ENCODE measurements around the gene WNT5A. TPM values are rescaled to one million over a fixed set of nuclear protein-coding genes. Genes with fewer than 3 reads are reported as not detected.

WNT5A gene
- polyA plus RNA-seq, 10 donors = 11.4 to 23.0 (median 15.0) TPM

DNA sequence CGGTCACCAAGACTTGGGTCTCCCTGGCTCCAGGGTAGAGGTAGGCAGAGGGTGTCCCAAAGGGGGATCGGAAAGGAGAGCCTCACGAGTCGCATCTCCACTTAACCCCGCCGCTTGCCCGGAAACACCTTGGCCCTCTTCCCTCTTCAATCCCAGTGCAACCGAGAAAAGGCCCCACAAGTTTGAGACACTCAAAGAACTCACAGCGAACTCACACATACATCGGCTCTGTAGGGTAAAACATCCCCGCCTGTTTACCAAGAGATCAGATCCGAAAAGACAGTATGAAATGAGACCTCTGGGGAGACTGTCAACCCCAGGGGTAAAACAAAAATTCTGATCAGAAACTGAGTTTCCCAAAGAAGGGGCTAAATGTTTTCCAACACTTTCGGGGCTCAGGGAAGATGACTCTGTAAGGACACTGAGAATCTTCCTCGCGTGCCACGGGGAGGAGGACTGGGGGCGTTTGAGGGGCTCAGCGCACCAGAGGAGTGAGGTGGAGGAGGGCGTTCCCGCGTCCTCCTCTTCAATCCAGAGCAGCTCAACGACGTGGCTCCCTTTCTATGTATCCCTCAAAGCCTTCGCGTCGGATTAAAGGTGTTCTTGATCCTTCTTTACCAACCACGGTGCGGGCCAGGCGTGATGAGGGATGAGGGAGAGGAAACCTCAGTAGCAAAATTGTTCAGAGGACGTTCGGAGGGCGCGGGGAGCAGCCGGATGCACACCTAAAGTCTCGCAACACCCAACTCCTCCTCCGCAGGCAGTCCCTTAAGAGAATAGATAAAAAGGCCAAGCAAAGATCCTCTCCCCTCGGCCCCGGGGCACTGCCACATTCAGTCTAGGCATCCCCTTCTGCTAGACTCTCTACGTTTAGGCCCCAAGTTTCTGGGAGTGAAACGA lies 3.7 kb downstream of the WNT5A start:
- peak; percentile 20 to 59 (median 31) for DNase-seq

DNA sequence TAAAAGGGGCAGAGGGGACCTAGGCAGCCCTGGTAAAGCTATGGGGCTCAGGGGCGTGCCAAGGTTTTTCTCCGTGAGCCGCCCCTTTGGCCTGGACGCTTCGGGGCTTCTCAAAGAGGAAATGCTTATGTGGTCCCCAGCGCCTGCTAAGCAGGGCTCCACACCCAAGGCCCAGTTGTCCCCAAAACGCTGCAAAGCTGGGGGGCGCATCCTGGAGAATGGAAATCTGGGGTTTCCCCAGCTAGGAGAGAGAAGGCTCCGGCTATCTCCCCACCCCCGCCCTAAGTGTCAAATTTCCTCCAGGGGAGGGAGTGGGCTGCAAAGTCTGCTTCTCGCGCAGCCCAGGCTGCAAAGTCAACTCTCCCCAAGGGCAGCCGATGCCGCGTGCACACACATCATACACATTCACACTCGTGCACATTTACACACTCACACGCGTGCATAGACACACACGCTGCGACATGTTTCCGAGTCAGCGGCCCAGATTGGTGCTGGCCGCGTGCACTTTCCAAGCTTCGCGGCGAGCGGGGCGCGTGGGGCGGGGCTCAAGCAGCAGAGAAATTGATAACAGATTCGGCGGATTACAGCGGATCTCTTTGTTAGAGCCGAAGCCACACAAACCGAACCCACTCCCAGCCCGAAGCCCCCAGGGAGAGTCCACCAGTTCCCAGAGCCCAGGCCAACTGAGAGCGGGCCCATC lies 4.5 kb downstream of the WNT5A start:
- DNase-seq = peak; percentile 69 to 92 (median 69)

DNA sequence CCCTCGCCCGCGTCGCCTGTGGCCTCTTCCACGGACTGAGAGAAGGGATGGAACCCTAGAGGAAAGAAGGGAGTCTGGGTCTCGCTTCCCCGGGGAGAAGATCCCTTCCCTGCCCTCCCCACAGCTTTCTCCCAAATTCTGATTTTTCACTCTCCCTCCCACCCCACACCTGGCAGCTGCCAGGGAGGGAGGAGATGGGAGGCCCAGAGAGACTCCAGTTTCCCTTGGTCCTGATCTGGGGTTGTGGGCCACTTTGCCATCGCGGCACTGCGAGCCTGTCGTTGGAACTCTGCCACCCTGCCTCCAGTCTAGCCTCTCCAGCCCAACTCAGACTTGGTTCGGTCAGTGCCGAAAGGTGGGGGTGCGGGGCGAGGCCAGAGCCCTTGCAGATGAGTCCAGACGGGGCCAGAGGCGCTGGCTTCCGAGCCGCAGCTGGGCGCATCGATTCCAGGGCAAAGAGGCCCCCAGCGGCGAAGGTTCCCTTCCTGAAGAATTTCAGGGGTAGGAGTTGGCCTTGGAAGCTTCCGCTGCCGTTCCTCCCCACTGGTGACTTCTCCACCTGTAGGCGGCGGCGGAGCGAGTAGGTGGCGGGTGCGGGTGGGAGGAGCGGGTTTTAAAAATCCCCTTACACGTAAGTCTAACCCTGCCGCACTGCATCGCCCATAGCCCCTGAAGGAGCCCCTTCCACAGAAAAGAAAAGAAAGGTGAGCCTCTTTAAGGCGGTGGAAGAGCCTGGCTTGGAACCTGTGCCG lies 5.2 kb downstream of the WNT5A start:
- peak; percentile 30 to 73 (median 41) for DNase-seq

DNA sequence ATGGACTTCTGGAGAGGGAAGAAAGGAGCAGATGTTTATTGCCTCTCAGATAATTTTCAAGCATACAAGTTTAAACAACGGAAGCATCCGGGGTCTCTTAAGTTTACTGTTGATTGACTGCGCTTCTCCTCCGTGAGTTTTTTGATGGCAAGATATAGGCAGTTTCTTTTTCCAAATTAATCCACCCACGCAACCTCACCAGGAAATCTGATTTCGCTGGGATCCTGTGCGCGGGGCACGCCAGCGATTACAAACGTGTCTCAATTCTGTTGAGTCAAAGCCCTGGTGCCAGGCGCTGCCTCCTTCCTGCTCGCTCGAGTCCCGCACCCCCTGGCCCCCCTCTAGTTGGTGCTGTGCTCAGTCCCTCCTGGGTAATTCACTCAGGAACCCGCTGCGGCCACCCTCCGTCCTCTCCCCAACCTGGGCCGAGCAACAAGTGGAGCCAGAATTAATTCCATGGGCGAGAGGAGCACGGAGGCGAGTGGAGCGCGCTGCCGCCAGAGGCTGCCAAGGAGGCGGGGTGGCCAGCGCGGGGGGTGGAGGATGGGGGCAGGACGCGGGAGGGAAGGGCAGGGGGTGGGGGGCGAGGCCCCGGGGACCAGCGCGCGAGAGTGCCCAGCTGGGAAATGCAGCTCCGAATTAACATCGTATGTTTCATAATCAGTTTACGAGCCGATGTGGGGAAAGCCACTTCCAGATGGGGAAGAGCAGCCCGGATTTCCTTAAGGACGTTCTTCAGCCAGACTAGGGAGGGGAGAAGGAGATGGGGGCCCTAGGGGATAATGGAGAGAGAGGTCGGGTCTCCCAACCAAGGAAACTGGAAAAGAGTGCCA lies 6.0 kb downstream of the WNT5A start:
- DNase-seq = peak; percentile 23 to 66 (median 34)

DNA sequence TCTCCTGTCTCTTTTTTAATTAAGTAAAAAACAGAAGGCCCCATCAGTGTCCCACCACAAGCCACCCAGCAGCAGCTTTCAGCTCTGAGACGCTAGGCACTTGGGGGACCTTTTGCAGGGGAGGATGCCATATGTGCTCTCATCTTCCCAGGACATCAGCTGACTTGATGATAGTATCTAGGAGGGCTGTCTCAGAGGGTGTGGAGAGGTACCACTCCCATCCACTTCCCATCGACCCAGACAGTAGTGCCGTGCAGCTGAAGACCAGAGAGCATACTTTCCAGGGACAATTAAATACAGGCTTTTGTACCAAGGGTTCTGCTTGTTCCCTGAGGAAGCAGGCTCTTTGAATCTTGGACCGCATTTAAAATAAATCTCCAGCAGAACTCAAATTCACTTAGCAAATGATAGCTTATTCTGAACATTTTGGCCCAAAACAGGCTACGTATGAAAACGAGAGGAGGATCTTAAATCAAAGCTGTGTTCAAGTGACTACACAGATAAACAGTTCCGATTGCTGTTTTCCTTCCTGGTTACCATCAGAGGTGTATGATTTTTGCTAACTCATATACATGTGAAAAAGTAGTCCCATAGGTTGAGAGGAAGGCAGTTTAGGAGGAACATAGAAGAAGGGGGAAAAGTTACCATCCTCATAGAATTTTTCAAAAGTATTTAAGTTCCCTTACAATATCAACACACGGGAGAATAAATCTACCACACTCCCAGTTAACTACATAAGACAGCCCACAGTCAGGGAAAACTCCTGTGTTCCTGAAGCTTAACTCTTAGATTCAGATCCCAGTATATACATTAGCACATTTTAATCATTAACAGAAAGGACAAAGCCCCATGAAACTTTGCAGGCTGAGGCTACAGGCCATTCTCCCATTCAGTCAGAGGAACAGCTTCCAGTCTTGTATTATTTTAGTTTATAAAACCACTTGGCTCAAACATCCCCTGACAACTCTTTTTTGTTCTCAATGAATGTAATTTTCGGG lies 9.5 kb downstream of the WNT5A start:
- DNase-seq = no peak

DNA sequence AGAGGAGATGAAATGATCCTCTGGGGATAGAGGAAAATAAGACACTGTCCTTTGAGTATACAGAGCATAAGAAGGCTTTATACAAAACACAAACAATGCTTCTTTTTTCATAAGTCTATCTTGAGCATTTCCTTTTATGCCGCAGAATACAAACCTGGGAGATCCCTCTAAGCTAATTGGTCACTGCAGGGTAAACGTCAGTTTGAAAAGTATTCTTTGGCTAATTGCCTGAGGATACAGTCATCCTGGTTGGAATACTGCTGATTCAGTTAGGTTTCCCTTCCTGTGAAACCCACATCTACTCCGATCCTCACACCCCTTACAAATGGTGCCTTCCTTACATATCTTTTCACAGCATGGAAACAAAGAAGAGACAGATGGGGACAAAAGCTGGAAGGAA lies 10.6 kb downstream of the WNT5A start:
- peak in 1 of 3 donors; percentile 82 for DNase-seq

DNA sequence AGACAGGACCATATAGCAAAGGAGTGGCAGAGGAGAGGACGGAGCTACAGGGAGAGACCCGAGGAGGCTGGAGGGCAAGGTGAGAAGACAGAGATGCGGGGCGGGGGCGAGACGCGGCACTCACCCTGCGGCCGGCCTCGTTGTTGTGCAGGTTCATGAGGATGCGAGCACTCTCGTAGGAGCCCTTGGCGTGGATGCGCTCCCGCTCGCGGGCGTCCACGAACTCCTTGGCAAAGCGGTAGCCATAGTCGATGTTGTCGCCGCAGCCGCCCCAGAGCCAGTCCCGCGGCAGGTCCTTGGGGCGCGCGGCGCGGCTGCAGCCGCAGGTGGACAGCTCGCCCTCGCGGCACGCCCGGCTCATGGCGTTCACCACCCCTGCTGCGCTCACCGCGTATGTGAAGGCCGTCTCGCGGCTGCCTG lies 12.9 kb downstream of the WNT5A start:
- no peak for DNase-seq

DNA sequence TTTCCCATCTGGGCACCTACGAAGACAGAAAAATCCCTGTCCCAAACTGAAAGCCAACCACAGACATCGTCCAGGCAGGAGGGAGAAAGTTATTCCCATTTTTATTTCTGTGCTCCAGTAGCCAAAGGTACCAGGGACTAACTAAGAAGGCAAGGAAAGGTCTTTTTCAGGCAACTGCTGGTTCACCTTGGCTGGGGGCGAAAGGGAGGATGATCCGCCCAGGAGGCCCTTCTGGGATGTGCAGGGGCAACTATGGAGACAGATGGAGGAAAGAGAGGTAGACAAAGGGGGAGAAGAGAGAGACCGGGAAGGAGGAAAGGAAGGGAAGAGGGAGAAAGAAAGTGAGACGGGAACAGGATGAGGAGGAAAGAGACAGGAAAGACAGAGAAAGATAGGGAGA lies 13.3 kb downstream of the WNT5A start:
- no peak for DNase-seq

DNA sequence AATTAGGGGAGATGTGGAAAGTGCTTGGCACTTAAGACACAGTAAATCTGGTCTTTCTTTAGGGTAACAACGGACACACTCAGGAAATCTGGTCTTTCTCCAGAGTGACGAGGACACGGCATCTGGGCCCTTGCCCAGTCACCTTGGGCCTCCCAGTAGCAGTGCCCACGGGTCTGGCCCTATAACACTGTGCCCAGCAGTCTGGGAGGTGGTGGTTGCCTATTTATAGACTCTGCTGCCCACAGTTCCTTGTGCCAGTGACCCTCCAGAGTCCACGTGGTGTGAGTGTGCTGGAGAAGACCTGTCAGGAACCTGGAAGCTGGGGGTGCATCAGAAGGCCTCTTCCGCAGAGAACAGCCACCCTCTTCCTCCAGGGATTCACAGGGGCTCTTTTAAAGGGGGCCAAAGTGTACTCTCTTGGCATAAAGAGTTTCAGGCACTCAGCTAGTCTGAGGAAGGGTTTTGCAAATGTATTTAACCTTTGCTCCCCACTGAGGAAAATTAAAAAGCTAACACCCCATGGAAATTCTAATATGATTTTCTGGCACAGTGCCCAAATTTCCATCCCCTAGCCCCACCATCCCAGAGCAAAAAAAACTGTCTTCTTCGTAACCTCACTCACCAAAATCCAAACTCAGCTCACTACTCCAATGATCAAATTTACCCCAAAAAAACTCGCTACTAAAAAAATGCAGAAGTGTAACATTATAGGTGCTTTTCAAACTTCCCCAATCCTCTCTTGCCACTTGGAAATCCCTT lies 15.4 kb downstream of the WNT5A start:
- no peak for DNase-seq

DNA sequence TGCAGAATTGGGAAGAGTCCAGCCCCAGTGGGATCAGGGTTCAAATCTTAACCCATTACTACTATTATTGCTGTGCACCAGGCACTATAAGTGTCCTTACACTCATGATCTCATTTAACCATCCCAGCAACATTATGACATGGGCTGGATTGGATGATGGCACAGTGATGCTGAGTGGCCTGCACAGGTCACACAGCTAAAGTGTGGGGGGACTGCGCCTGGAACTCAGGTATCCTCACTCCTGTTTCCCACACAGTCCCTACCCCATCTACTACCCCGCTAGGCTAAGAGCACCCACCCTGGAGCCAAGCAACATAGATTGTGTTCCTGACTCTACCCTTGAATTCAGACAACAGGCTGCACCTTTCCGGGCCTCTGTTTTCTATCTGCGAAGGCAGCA lies 16.0 kb downstream of the WNT5A start:
- no peak for DNase-seq

DNA sequence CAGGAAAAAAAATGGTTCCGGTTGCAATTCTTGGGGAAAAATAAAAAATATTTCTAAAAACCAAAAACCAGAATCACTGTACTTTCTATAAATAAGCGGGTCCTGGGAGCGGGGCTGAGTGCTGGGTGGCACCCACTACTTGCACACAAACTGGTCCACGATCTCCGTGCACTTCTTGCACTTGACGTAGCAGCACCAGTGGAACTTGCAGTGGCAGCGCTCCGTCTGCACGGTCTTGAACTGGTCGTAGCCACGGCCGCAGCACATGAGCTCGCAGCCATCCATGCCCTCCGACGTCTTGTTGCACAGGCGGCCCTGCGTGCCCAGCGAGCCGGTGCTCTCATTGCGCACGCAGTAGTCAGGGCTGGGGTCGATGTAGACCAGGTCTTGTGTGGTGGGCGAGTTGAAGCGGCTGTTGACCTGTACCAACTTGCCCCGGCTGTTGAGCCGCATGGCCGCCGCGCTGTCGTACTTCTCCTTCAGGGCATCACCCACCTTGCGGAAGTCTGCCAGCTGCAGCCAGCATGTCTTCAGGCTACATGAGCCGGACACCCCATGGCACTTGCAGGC lies 17.1 kb downstream of the WNT5A start:
- no peak for DNase-seq

DNA sequence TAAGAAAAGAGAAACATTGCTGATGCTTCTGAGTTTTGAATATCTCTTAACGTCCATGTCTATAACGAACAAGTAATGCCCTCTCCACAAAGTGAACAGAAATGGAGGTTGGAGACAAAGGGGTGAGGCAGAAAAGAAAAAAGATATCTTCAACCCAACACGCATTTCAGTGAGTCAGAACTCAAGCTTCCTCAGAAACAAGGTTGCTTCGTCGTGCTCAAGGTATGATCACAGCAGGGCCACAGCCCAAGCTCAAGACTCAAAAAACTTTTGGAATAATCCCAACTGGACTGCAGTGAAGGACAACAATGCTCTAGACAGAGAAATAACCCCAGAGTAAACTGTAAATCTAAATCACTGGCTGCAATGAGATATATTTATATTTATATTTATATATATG lies 18.9 kb downstream of the WNT5A start:
- DNase-seq = peak in 1 of 3 donors; percentile 43

DNA sequence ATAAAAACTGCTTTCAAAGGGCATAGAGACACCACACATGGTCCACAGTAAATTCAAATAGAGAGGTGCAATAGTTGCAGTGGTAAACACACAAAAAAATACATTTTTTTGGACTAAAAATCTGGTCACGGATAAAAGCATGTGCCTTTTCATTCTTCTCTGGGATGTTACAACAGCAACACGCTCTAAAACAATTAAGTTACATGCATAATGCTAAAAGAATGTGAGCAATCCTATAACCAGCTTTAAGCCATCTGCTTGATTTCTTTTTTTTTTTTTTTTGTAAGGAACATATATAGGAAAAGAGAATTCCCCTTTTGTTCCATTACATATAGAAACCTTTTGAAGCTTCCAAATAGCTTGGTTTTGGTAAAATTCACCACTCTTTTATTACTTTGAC lies 20.0 kb downstream of the WNT5A start:
- DNase-seq = peak in 2 of 3 donors; percentile 42 to 65

DNA sequence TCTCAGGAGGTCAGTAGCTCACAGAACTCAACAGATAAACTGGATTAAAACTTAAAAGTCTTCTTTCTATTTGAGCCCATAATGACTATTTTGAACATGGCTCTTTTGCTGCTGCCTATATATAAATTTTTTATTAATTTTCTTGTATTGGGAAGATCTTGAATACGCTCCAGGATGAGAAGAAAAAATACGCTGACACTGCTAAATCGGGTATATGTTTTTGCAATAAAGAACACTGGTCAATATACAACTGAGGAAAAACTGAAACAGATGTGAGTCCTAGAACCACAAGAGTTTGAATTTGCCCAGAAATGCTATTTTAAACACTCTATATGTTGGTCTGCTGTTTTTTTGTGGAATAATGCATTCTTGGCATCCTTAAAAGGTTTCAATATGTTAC lies 20.6 kb downstream of the WNT5A start:
- DNase-seq = no peak

DNA sequence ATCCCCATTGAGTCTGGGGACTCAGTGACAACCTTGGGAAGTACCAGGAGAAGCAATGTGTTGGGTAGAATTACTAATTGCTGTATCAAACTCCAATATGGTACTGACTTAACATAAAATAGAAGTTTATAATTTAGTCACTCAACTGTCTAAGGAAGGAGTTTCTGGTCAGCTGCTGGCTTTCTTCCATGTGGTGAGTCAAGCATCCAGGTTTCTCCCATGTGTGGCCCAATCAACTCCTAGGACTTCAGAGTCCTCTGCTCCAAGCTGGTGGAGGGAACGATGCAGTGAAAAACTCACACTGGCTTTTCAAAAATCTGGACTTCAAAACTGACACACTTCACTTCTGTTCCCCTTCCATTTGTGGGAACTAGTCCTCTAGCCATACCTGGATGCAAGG lies 25.2 kb downstream of the WNT5A start:
- DNase-seq = no peak

DNA sequence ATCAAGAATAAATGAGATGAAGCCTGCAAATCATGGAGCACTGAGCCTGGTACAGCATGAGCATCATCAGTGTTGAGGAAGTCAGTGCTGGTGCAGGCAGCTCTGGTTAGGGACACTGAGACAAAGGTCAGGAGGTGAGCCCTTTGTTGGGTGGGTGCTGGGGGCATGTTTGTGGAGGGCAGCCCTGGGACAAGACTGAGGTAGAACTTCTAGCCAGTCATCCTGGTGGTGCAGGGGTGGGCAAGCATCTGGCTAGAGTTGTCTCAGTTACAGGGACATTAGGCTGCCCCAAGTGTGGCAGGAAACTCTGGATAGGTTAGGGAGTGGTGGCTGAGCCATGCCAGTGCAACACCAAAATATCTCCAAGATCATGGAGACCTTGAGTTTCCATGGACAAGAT lies 27.3 kb downstream of the WNT5A start:
- DNase-seq = no peak

DNA sequence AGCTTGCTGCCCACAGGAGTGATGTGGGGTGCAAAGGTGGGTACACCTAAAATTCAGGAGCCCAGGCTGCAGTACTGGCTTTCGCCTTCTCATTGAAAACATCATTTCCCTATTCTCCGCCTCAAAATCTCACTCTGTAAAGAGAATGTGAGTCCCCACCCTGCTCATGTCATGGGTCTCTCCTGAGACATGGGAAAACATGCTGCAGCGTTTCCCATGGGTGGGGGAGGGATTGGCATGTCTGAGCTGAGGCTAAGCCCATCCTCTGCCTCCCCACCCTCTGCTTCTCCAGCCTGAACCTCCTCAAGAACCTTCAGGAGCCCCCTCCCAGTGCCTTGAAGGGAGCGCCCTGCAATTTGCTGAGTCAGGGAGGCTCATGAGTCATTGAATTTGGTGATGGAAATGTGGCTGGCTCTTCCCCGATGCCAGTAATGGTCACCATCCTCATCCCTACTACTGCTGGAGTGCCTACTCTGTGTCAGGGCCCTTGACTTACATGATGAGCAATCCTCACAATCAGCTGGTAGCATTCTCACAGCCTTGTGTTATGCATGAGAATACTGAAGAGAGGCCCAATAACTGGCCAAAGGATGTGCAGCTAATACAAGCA lies 28.8 kb downstream of the WNT5A start:
- DNase-seq = no peak

DNA sequence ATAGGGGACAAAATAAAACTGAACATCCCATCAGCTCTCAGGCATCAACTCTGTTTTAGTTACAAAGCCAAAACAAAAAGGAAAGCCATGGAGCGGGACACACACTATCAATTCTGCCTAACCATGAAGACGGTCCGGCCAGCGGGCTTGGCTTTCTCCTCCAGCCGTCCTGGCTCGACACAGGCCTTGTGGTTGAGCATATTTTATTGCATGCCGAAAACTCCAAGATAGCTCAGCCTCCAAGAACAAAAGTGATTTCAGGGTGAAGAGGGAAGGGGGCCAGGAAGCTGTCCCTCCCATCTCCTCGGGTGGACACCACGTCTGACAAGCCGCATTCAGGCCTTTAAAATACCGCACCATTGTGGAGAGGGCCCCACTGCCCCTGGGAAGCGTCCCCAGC lies 31.2 kb downstream of the WNT5A start:
- DNase-seq = peak in 1 of 3 donors; percentile 26

DNA sequence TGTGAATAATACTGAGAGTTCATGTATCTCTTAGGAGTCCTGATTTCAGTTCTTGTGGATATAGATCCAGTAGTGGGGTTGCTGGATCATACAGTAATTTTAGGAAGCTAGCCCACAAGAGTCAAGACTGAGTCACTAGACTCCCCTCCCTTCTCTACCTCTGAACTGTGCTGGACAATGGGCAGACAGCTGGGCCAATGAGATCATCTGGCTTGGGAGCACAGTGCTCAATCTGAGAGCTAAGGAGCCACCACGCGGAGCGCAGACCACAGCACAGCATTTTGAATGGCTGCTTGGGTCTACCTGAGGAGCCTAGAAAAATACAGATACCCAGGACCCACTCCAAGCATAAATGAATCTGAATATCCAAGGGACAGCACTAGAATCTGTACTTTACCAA lies 32.5 kb downstream of the WNT5A start:
- DNase-seq = no peak

Measured in muscle of back (tissue), 11 donors.